ENCODE data around the gene HS3ST2. TPM values are rescaled to one million over a fixed set of nuclear protein-coding genes. Genes with fewer than 3 reads are reported as not detected.

The HS3ST2 gene
- total and polyA plus RNA-seq, 2 experiments from 2014 or later = 0.17 TPM; not detected in 1

GRCh38 chr16:22927306-22927705 lies 113.3 kb downstream of the HS3ST2 start:
- Histone ChIP-seq H3K27ac (no peak overlapping the region), H3K9me2 (replicated peaks; ENCODE audit: insufficient read depth) (no peaks in the 10 kb centered on the region), H3K4me1 (ENCODE audit: insufficient read depth) (no peaks in the 10 kb centered on the region), H3K9me3 (ENCODE audit: low read depth) (no peaks in the 10 kb centered on the region), H3K4me3 (no peak overlapping the region), H3K4me2 (no peak overlapping the region), H2AFZ (no peak overlapping the region), H3K36me3 (replicated peaks; ENCODE audit: insufficient read depth, low read depth) (no peaks in the 10 kb centered on the region), H3K27me3 (peaks cover 12% of the 10 kb centered on the region), H4K20me1 (ENCODE audit: insufficient read depth, poor library complexity, severe bottlenecking) (no peaks in the 10 kb centered on the region), H3K79me2 (no peaks in the 10 kb centered on the region)
- TF ChIP-seq EZH2phosphoT487 (IDR thresholded peaks at IDR 0.05; ENCODE audit: low read depth, severe bottlenecking, unreplicated experiment) = no peak
- 62% methylated on average over 3 of the region's 3 CpGs for WGBS (ENCODE audit: low lambda C conversion rate, missing lambda C conversion rate)
- no peak for DNase-seq (ENCODE audit: low spot score)

- Histone ChIP-seq H3K36me3 (replicated peaks; ENCODE audit: insufficient read depth, low read depth) (no peaks in the 10 kb centered on the region), H3K4me2 (no peak overlapping the region), H4K20me1 (ENCODE audit: insufficient read depth, poor library complexity, severe bottlenecking) (no peaks in the 10 kb centered on the region), H3K27ac (no peak overlapping the region), H3K4me3 (no peak overlapping the region), H3K9me2 (replicated peaks; ENCODE audit: insufficient read depth) (no peaks in the 10 kb centered on the region), H2AFZ (no peak overlapping the region), H3K27me3 (peaks cover 23% of the 10 kb centered on the region), H3K4me1 (ENCODE audit: insufficient read depth) (no peaks in the 10 kb centered on the region), H3K9me3 (ENCODE audit: low read depth) (no peaks in the 10 kb centered on the region), H3K79me2 (no peaks in the 10 kb centered on the region)
- WGBS (ENCODE audit: low lambda C conversion rate, missing lambda C conversion rate) = 51% methylated on average over 5 of the region's 5 CpGs
- TF ChIP-seq EZH2phosphoT487 (IDR thresholded peaks at IDR 0.05; ENCODE audit: low read depth, severe bottlenecking, unreplicated experiment) (no peak), EZH2 (IDR thresholded peaks at IDR 0.05; ENCODE audit: borderline replicate concordance) (no peak), CTCF (IDR thresholded peaks at IDR 0.05; ENCODE audit: poor library complexity) (no peak)
- DNase-seq (ENCODE audit: low spot score) = no peak
Observed at GRCh38 chr16:22928882-22929435, 115.0 kb downstream of the HS3ST2 start.

- H3K4me2 ChIP-seq = no peak overlapping the region
- H3K4me3 ChIP-seq = no peak overlapping the region
- no peak for TF ChIP-seq EZH2 (IDR thresholded peaks at IDR 0.05; ENCODE audit: borderline replicate concordance)
- TF ChIP-seq EZH2phosphoT487 (IDR thresholded peaks at IDR 0.05; ENCODE audit: low read depth, severe bottlenecking, unreplicated experiment) = no peak
- no peak for TF ChIP-seq CTCF (IDR thresholded peaks at IDR 0.05; ENCODE audit: poor library complexity)
- H3K27ac ChIP-seq = no peak overlapping the region
- peaks cover 23% of the 10 kb centered on the region for H3K27me3 ChIP-seq
- no peaks in the 10 kb centered on the region for H3K9me2 ChIP-seq (replicated peaks; ENCODE audit: insufficient read depth)
- H3K79me2 ChIP-seq = no peaks in the 10 kb centered on the region
- no peak for DNase-seq (ENCODE audit: low spot score)
- no peak overlapping the region for H2AFZ ChIP-seq
- H3K9me3 ChIP-seq (ENCODE audit: low read depth) = no peaks in the 10 kb centered on the region
- no peaks in the 10 kb centered on the region for H3K4me1 ChIP-seq (ENCODE audit: insufficient read depth)
- H3K36me3 ChIP-seq (replicated peaks; ENCODE audit: insufficient read depth, low read depth) = no peaks in the 10 kb centered on the region
- no peaks in the 10 kb centered on the region for H4K20me1 ChIP-seq (ENCODE audit: insufficient read depth, poor library complexity, severe bottlenecking)
- WGBS (ENCODE audit: low lambda C conversion rate, missing lambda C conversion rate) = 82% methylated on average over 3 of the region's 3 CpGs
Observed at GRCh38 chr16:22929461-22929860, 115.5 kb downstream of the HS3ST2 start.

- H2AFZ ChIP-seq = no peak overlapping the region
- no peak overlapping the region for H3K27ac ChIP-seq
- no peaks in the 10 kb centered on the region for H3K36me3 ChIP-seq (replicated peaks; ENCODE audit: insufficient read depth, low read depth)
- no peaks in the 10 kb centered on the region for H3K79me2 ChIP-seq
- H3K4me1 ChIP-seq (ENCODE audit: insufficient read depth) = no peaks in the 10 kb centered on the region
- H4K20me1 ChIP-seq (ENCODE audit: insufficient read depth, poor library complexity, severe bottlenecking) = no peaks in the 10 kb centered on the region
- no peaks in the 10 kb centered on the region for H3K9me3 ChIP-seq (ENCODE audit: low read depth)
- no peaks in the 10 kb centered on the region for H3K9me2 ChIP-seq (replicated peaks; ENCODE audit: insufficient read depth)
- TF ChIP-seq CTCF (IDR thresholded peaks at IDR 0.05; ENCODE audit: poor library complexity) (no peak), EZH2 (IDR thresholded peaks at IDR 0.05; ENCODE audit: borderline replicate concordance) (no peak)
- DNase-seq (ENCODE audit: low spot score) = no peak
- no peak overlapping the region for H3K4me3 ChIP-seq
- H3K27me3 ChIP-seq = peaks cover 23% of the 10 kb centered on the region
- WGBS (ENCODE audit: low lambda C conversion rate, missing lambda C conversion rate) = 36% methylated on average over 8 of the region's 8 CpGs
- H3K4me2 ChIP-seq = no peak overlapping the region
Observed at GRCh38 chr16:22932032-22932771, 118.2 kb downstream of the HS3ST2 start.

Data from hepatocyte (in vitro differentiated cells).